ENCODE measurements around the gene CHN1. TPM values are rescaled to one million over a fixed set of nuclear protein-coding genes. Genes with fewer than 3 reads are reported as not detected.

Gene CHN1
- polyA plus RNA-seq, 6 donors from 2014 or later: 0.31 to 0.78 TPM; not detected in 4

- no peak for ATAC-seq (ENCODE audit: low read depth in 2 of 2)
- H3K4me1 Mint-ChIP-seq: no peaks in the 10 kb centered on the region
- no peaks in the 10 kb centered on the region for H3K9me3 Mint-ChIP-seq
Observed at GRCh38 chr2:174858745-174859144, 146.4 kb downstream of the CHN1 start.

GRCh38 chr2:174856447-174856846, 148.7 kb downstream of the CHN1 start:
- Mint-ChIP-seq H3K9me3 (no peaks in the 10 kb centered on the region), H3K4me1 (no peaks in the 10 kb centered on the region)
- no peak for DNase-seq

More at GRCh38 chr2:174858745-174859144, 146.4 kb downstream of the CHN1 start:
- DNase-seq: no peak
- Mint-ChIP-seq H3K36me3 (no peaks in the 10 kb centered on the region), H3K27me3 (no peaks in the 10 kb centered on the region), H3K27ac (no peak overlapping the region), H3K4me3 (no peak overlapping the region)

GRCh38 chr2:174846941-174847938, 157.9 kb downstream of the CHN1 start:
- peaks cover 0 to 10% (median 9%) of the 10 kb centered on the region in 3 donors for H3K27me3 Mint-ChIP-seq
- H3K27ac Mint-ChIP-seq: no peak overlapping the region
- H3K4me1 Mint-ChIP-seq: no peaks in the 10 kb centered on the region
- DNase-seq: no peak
- no peaks in the 10 kb centered on the region for H3K9me3 Mint-ChIP-seq
- H3K4me3 Mint-ChIP-seq: peak overlapping the region in 1 of 8 donors; percentile 1
- no peaks in the 10 kb centered on the region for H3K36me3 Mint-ChIP-seq
- no peak for ATAC-seq (ENCODE audit: low read depth in 2 of 2)

More at GRCh38 chr2:174856447-174856846, 148.7 kb downstream of the CHN1 start:
- no peak overlapping the region for H3K27ac Mint-ChIP-seq
- H3K4me3 Mint-ChIP-seq: no peak overlapping the region
- peaks cover 0 to 10% (median 2%) of the 10 kb centered on the region in 3 donors for H3K27me3 Mint-ChIP-seq
- ATAC-seq (ENCODE audit: low read depth in 2 of 2): no peak
- no peaks in the 10 kb centered on the region for H3K36me3 Mint-ChIP-seq

GRCh38 chr2:174846218-174846617, 159.0 kb downstream of the CHN1 start:
- Mint-ChIP-seq H3K4me1 (no peaks in the 10 kb centered on the region), H3K36me3 (no peaks in the 10 kb centered on the region), H3K27ac (no peak overlapping the region), H3K27me3 (peaks cover 0 to 7% (median 6%) of the 10 kb centered on the region in 3 donors), H3K4me3 (no peak overlapping the region), H3K9me3 (no peaks in the 10 kb centered on the region)
- ATAC-seq (ENCODE audit: low read depth in 2 of 2) (no peak), DNase-seq (no peak)

- no peak for ATAC-seq (ENCODE audit: low read depth in 2 of 2)
- DNase-seq: no peak
Observed at GRCh38 chr2:174844295-174844708, 160.9 kb downstream of the CHN1 start.

GRCh38 chr2:174842496-174842895, 162.7 kb downstream of the CHN1 start:
- Mint-ChIP-seq H3K9me3 (no peaks in the 10 kb centered on the region), H3K27ac (no peak overlapping the region)
- no peak for ATAC-seq (ENCODE audit: low read depth in 2 of 2)

More at GRCh38 chr2:174844295-174844708, 160.9 kb downstream of the CHN1 start:
- no peak overlapping the region for H3K27ac Mint-ChIP-seq
- no peak overlapping the region for H3K4me3 Mint-ChIP-seq
- no peaks in the 10 kb centered on the region for H3K36me3 Mint-ChIP-seq
- H3K9me3 Mint-ChIP-seq: no peaks in the 10 kb centered on the region
- peaks cover 0 to 7% (median 4%) of the 10 kb centered on the region in 3 donors for H3K27me3 Mint-ChIP-seq
- H3K4me1 Mint-ChIP-seq: no peaks in the 10 kb centered on the region

GRCh38 chr2:174841936-174842335, 163.2 kb downstream of the CHN1 start:
- no peak for ATAC-seq (ENCODE audit: low read depth in 2 of 2)
- Mint-ChIP-seq H3K27me3 (peaks cover 3 to 18% (median 6%) of the 10 kb centered on the region in 3 donors), H3K4me3 (no peak overlapping the region), H3K9me3 (no peaks in the 10 kb centered on the region), H3K36me3 (no peaks in the 10 kb centered on the region), H3K27ac (no peak overlapping the region), H3K4me1 (no peaks in the 10 kb centered on the region)
- DNase-seq: no peak

More at GRCh38 chr2:174842496-174842895, 162.7 kb downstream of the CHN1 start:
- Mint-ChIP-seq H3K36me3 (no peaks in the 10 kb centered on the region), H3K4me3 (no peak overlapping the region), H3K4me1 (no peaks in the 10 kb centered on the region), H3K27me3 (peaks cover under 1 to 17% (median 3%) of the 10 kb centered on the region in 3 donors)
- DNase-seq: no peak

- Mint-ChIP-seq H3K27ac (no peak overlapping the region), H3K9me3 (no peaks in the 10 kb centered on the region), H3K4me3 (no peak overlapping the region), H3K27me3 (peaks cover 3 to 22% (median 9%) of the 10 kb centered on the region in 3 donors), H3K36me3 (no peaks in the 10 kb centered on the region), H3K4me1 (no peaks in the 10 kb centered on the region)
- DNase-seq (no peak), ATAC-seq (ENCODE audit: low read depth in 2 of 2) (no peak)
Observed at GRCh38 chr2:174841350-174841749, 163.8 kb downstream of the CHN1 start.

GRCh38 chr2:174840436-174840835, 164.7 kb downstream of the CHN1 start:
- Mint-ChIP-seq H3K4me1 (no peaks in the 10 kb centered on the region), H3K27ac (no peak overlapping the region), H3K4me3 (no peak overlapping the region), H3K9me3 (no peaks in the 10 kb centered on the region), H3K27me3 (peaks cover 7 to 24% (median 17%) of the 10 kb centered on the region in 3 donors), H3K36me3 (peaks cover 0 to 5% of the 10 kb centered on the region in 2 donors)
- DNase-seq (no peak), ATAC-seq (ENCODE audit: low read depth in 2 of 2) (no peak)

- DNase-seq: no peak
- H3K4me3 Mint-ChIP-seq: no peak overlapping the region
- peaks cover 0 to 5% of the 10 kb centered on the region in 2 donors for H3K36me3 Mint-ChIP-seq
- H3K4me1 Mint-ChIP-seq: no peaks in the 10 kb centered on the region
- ATAC-seq (ENCODE audit: low read depth in 2 of 2): no peak
- H3K9me3 Mint-ChIP-seq: no peaks in the 10 kb centered on the region
- no peak overlapping the region for H3K27ac Mint-ChIP-seq
- H3K27me3 Mint-ChIP-seq: peaks cover 7 to 27% (median 18%) of the 10 kb centered on the region in 3 donors
Observed at GRCh38 chr2:174839662-174840061, 165.5 kb downstream of the CHN1 start.

- H3K9me3 Mint-ChIP-seq: peaks cover 3 to 12% (median 6%) of the 10 kb centered on the region in 7 donors
- H3K27me3 Mint-ChIP-seq: peaks cover 7 to 37% (median 26%) of the 10 kb centered on the region in 3 donors
- no peak overlapping the region for H3K4me3 Mint-ChIP-seq
- ATAC-seq (ENCODE audit: low read depth in 2 of 2): no peak
- no peak overlapping the region for H3K27ac Mint-ChIP-seq
- DNase-seq: no peak
- H3K4me1 Mint-ChIP-seq: no peaks in the 10 kb centered on the region
- peaks cover 5 to 9% of the 10 kb centered on the region in 2 donors for H3K36me3 Mint-ChIP-seq
Observed at GRCh38 chr2:174836995-174837390, 168.2 kb downstream of the CHN1 start.

- DNase-seq (no peak), ATAC-seq (ENCODE audit: low read depth in 2 of 2) (no peak)
- H3K27me3 Mint-ChIP-seq: peaks cover 7 to 37% (median 26%) of the 10 kb centered on the region in 3 donors
- H3K27ac Mint-ChIP-seq: no peak overlapping the region
- peaks cover 3 to 12% (median 6%) of the 10 kb centered on the region in 7 donors for H3K9me3 Mint-ChIP-seq
- no peaks in the 10 kb centered on the region for H3K4me1 Mint-ChIP-seq
- no peak overlapping the region for H3K4me3 Mint-ChIP-seq
- H3K36me3 Mint-ChIP-seq: peaks cover 5 to 9% of the 10 kb centered on the region in 2 donors
Observed at GRCh38 chr2:174836377-174836994, 168.7 kb downstream of the CHN1 start.

- ATAC-seq (ENCODE audit: low read depth in 2 of 2): no peak
- H3K9me3 Mint-ChIP-seq: peaks cover 3 to 12% (median 6%) of the 10 kb centered on the region in 7 donors
- DNase-seq: no peak
Observed at GRCh38 chr2:174835797-174836255, 169.4 kb downstream of the CHN1 start.

More at GRCh38 chr2:174835797-174836255, 169.4 kb downstream of the CHN1 start:
- Mint-ChIP-seq H3K27ac (no peak overlapping the region), H3K4me3 (no peak overlapping the region), H3K36me3 (peaks cover 5 to 9% of the 10 kb centered on the region in 2 donors), H3K4me1 (no peaks in the 10 kb centered on the region), H3K27me3 (peaks cover 7 to 37% (median 26%) of the 10 kb centered on the region in 3 donors)
